ENCODE measurements around the gene MAPT.

The MAPT gene

DNA sequence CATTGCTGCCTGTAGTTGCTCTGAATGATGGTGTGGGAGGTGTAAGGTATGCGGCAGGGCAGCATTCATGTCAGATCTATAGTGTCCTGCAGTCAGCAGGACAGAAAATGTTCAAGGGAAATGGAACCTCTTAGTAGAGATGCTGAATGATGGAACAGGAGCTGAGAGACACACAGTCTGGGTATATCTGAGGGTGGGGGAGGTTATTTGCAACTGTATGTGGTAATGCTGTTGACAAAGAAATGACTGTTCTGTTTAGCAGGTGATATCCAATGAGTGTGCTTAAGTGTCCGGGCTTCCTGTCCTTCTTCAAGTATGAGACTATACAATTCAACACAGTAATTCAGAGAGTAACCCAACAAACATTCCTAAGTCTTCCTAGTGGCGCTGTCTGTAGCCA is 151.3 kb downstream of the MAPT start:
- Histone ChIP-seq H3K9ac (ENCODE audit: low read depth, low read length) (no peak overlapping the region), H3K27me3 (ENCODE audit: insufficient read depth, low read length) (no peaks in the 10 kb centered on the region), H3K4me1 (ENCODE audit: insufficient read depth, low read length) (peaks cover 9% of the 10 kb centered on the region; the same call in 1 of the 2 replicates), H3K4me3 (ENCODE audit: low read length) (no peak overlapping the region), H3K27ac (ENCODE audit: low read depth, low read length) (no peak overlapping the region), H3K36me3 (ENCODE audit: insufficient read depth, low read length) (peaks cover 90% of the 10 kb centered on the region), H3K9me3 (ENCODE audit: insufficient read depth, low read depth, low read length) (no peaks in the 10 kb centered on the region)
- WGBS = 98% methylated on average over 3 of the region's 3 CpGs

DNA sequence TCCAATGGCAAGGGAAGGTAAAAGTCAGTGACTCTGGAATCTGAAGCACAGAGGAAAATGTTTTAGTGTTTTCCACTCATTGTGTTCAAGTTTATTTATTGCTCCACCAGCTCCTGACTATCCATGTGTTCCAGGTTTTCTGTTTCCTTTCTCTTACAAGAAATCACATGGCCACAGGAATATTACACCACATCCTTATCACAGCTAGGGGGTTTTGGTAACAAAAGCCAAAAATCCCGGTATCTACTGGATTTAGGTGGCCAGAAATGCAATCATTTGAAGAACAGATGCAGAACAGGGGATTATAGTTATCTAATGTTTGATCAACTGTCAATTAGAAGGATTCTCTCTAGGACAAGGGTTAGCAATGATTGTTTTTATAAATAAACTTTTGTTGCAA is 152.6 kb downstream of the MAPT start:
- Histone ChIP-seq H3K27ac (ENCODE audit: low read depth, low read length) (no peak overlapping the region), H3K9me3 (ENCODE audit: insufficient read depth, low read depth, low read length) (no peaks in the 10 kb centered on the region), H3K4me1 (ENCODE audit: insufficient read depth, low read length) (peaks cover 9% of the 10 kb centered on the region; the same call in 1 of the 2 replicates), H3K27me3 (ENCODE audit: insufficient read depth, low read length) (no peaks in the 10 kb centered on the region), H3K4me3 (ENCODE audit: low read length) (no peak overlapping the region), H3K36me3 (ENCODE audit: insufficient read depth, low read length) (peaks cover 90% of the 10 kb centered on the region), H3K9ac (ENCODE audit: low read depth, low read length) (no peak overlapping the region)
- 93% methylated on average over 1 of the region's 1 CpG for WGBS

DNA sequence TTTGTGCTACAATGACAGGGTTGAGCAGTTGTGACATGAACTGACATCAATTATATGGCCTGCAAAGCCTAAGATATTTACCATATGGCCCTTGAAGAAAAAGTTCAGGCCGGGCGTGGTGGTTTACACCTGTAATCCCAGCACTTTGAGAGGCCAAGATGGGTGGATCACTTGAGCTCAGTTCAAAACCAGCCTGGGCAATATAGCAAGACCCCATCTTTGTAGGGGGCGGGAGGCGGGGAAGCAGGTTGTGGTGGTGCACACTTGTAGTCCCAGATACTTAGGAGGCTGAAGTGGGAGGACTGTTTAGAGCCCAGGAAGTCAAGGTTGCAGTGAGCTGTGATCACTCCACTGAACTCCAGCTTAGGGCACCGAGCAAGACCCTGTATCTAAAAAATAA is 153.0 kb downstream of the MAPT start:
- Histone ChIP-seq H3K9ac (ENCODE audit: low read depth, low read length) (no peak overlapping the region), H3K27me3 (ENCODE audit: insufficient read depth, low read length) (no peaks in the 10 kb centered on the region), H3K9me3 (ENCODE audit: insufficient read depth, low read depth, low read length) (no peaks in the 10 kb centered on the region), H3K27ac (ENCODE audit: low read depth, low read length) (no peak overlapping the region), H3K36me3 (ENCODE audit: insufficient read depth, low read length) (peaks cover 89% of the 10 kb centered on the region), H3K4me3 (ENCODE audit: low read length) (no peak overlapping the region), H3K4me1 (ENCODE audit: insufficient read depth, low read length) (peaks cover 9% of the 10 kb centered on the region; the same call in 1 of the 2 replicates)
- 94% methylated on average over 4 of the region's 5 CpGs for WGBS

DNA sequence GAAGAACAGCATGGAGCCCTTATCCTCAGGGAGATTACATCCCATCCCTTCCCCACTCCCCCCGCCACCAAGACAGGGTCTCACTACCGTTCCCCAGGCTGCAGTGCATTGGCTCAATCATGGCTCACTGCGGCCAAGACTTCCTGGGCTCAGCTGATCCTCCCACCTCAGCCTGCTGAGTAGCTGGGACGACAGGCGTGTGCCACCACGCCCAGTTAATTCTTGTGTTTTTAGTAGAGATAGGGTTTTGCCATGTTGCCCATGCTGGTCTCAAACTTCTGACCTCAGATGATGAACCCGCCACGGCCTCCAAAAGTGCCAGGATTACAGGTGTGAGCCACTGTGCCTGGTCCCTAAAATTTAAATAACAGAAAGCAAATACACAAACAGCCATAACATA is 153.5 kb downstream of the MAPT start:
- 96% methylated on average over 8 of the region's 8 CpGs for WGBS
- Histone ChIP-seq H3K27me3 (ENCODE audit: insufficient read depth, low read length) (no peaks in the 10 kb centered on the region), H3K4me1 (ENCODE audit: insufficient read depth, low read length) (peaks cover 9% of the 10 kb centered on the region; the same call in 1 of the 2 replicates), H3K4me3 (ENCODE audit: low read length) (no peak overlapping the region), H3K9me3 (ENCODE audit: insufficient read depth, low read depth, low read length) (no peaks in the 10 kb centered on the region), H3K36me3 (ENCODE audit: insufficient read depth, low read length) (peaks cover 86% of the 10 kb centered on the region), H3K27ac (ENCODE audit: low read depth, low read length) (no peak overlapping the region), H3K9ac (ENCODE audit: low read depth, low read length) (no peak overlapping the region)

DNA sequence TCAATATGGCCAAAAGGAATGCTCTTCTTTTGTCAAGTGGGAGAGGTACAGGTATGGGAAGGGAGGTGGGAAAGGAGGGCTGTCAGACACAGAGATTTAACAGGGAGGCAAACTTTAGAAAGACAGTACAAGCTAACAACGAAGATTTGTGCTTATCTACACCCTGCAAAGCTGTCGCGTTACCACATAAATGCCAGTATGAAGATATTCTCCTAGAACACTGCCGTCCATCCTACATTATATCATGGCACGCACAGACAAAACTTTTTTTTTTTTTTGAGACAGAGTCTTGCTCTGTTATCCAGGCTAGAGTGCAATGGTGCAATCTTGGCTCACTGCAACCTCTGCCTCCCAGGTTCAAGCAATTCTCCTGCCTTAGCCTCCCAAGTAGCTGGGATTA is 155.3 kb downstream of the MAPT start:
- 99% methylated on average over 5 of the region's 5 CpGs for WGBS
- H3K27me3 ChIP-seq (ENCODE audit: insufficient read depth, low read length) = no peaks in the 10 kb centered on the region
- H3K36me3 ChIP-seq (ENCODE audit: insufficient read depth, low read length) = peaks cover 82% of the 10 kb centered on the region

DNA sequence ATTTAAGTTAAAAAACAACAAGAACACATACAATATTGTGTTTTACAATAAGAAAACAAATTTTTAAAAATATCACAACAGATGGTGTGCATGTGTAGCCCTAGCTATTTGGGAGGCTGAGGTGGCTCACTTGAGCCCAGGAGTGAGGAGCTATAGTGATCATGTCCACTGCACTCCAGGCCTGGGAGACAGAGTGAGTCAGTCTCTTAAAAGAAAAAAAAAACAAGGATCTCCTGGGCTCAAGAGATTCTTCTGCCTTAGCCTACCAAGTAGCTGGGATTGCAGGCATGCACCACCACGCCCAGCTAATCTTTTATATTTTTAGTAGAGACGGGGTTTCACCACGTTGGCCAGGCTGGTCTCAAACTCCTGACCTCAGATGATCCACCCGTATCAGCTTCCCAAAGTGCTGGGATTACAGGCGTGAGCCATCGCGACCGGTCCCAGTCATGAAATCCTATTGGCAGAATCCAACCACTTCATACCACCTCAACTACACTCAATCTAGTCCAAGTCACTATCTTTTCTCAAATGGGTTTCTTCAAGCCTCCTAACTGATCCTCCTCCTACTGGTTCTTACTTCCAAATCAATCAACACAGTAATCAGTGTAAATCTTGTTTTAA is 159.7 kb downstream of the MAPT start:
- no peak overlapping the region for H3K4me3 ChIP-seq (ENCODE audit: low read length)
- H3K4me1 ChIP-seq (ENCODE audit: insufficient read depth, low read length) = peaks cover 21% of the 10 kb centered on the region
- no peak overlapping the region for H3K9ac ChIP-seq (ENCODE audit: low read depth, low read length)
- WGBS = 96% methylated on average over 8 of the region's 8 CpGs
- peaks cover 51% of the 10 kb centered on the region for H3K36me3 ChIP-seq (ENCODE audit: insufficient read depth, low read length)
- no peaks in the 10 kb centered on the region for H3K9me3 ChIP-seq (ENCODE audit: insufficient read depth, low read depth, low read length)
- no peaks in the 10 kb centered on the region for H3K27me3 ChIP-seq (ENCODE audit: insufficient read depth, low read length)
- no peak overlapping the region for H3K27ac ChIP-seq (ENCODE audit: low read depth, low read length)

More for the DNA sequence above, 155.3 kb downstream of the MAPT start:
- peaks cover under 1% of the 10 kb centered on the region; the same call in 1 of the 2 replicates for H3K4me1 ChIP-seq (ENCODE audit: insufficient read depth, low read length)
- H3K27ac ChIP-seq (ENCODE audit: low read depth, low read length) = no peak overlapping the region
- no peaks in the 10 kb centered on the region for H3K9me3 ChIP-seq (ENCODE audit: insufficient read depth, low read depth, low read length)
- no peak overlapping the region for H3K4me3 ChIP-seq (ENCODE audit: low read length)
- H3K9ac ChIP-seq (ENCODE audit: low read depth, low read length) = no peak overlapping the region

DNA sequence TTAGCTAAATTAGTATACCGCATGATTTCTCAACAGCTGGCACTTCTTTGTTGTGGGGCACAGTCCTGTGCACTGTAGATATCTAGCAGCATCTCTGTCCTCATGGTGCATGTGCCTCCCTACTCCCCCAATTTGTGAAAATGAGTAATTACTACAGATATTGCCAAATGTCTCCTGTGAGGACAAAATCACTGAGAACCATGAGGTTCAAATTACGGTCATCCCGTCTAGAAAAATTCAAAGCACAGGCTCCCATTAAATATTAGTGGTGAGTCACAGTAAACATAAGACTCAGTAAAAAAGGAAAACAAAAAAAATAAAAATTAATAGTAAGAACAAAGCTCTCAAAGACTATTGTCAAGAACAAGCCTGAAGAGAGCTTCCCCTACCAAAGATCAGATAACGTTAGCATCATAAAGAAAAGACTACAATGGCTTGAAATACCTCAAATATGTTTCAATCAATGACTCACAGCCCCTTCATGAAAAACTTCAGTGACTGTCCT is 162.5 kb downstream of the MAPT start:
- Histone ChIP-seq H3K4me1 (ENCODE audit: insufficient read depth, low read length) (peaks cover 21% of the 10 kb centered on the region), H3K36me3 (ENCODE audit: insufficient read depth, low read length) (peaks cover 46% of the 10 kb centered on the region), H3K27ac (ENCODE audit: low read depth, low read length) (peak overlapping the region; percentile 55), H3K9me3 (ENCODE audit: insufficient read depth, low read depth, low read length) (no peaks in the 10 kb centered on the region), H3K9ac (ENCODE audit: low read depth, low read length) (peak overlapping the region; percentile 18; the same call in 1 of the 2 replicates), H3K4me3 (ENCODE audit: low read length) (no peak overlapping the region), H3K27me3 (ENCODE audit: insufficient read depth, low read length) (no peaks in the 10 kb centered on the region)
- 81% methylated on average over 2 of the region's 4 CpGs for WGBS

DNA sequence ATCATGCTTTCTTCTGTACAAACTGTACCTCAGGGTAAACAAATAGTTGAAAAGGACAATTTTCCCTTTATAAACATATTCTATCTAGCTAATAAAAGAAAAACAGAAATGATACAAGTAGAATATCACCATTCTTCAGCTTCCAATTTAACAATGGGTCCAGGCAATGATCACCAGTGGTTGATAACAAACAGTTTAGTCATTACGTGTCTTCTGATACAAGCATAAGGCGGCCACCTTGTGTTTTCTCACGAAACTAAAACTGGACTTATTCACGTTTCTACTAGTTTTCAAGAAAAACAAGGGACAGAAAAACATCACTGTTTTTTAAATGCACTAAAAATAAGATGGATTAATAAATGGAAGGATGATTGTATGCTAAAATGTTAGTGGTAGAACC is 163.0 kb downstream of the MAPT start:
- H3K9ac ChIP-seq (ENCODE audit: low read depth, low read length) = no peak overlapping the region
- H3K4me3 ChIP-seq (ENCODE audit: low read length) = no peak overlapping the region
- H3K9me3 ChIP-seq (ENCODE audit: insufficient read depth, low read depth, low read length) = no peaks in the 10 kb centered on the region
- H3K27me3 ChIP-seq (ENCODE audit: insufficient read depth, low read length) = no peaks in the 10 kb centered on the region
- 92% methylated on average over 4 of the region's 4 CpGs for WGBS
- peak overlapping the region; percentile 52 for H3K27ac ChIP-seq (ENCODE audit: low read depth, low read length)
- peaks cover 21% of the 10 kb centered on the region for H3K4me1 ChIP-seq (ENCODE audit: insufficient read depth, low read length)
- peaks cover 42% of the 10 kb centered on the region for H3K36me3 ChIP-seq (ENCODE audit: insufficient read depth, low read length)

DNA sequence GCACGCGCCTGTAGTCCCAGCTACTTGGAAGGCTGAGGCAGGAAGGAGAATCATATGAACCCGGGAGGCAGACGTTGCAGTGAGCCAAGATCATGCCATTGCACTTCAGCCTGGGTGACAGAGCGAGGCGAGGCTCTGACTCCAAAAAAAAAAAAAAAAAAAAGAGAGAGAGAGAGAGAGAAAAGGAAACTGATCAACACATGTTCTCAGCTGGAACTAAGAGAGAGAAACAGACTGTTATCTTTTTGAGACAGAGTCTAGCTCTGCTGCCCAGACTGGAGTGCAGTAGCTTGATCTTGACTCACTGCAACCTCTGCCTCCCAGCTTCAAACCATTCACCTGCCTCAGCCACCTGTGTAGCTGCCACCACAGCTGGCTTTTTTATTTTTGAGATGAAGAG is 165.1 kb downstream of the MAPT start:
- peaks cover 46% of the 10 kb centered on the region for H3K36me3 ChIP-seq (ENCODE audit: insufficient read depth, low read length)
- no peaks in the 10 kb centered on the region for H3K9me3 ChIP-seq (ENCODE audit: insufficient read depth, low read depth, low read length)
- H3K4me3 ChIP-seq (ENCODE audit: low read length) = no peak overlapping the region
- peaks cover 21% of the 10 kb centered on the region for H3K4me1 ChIP-seq (ENCODE audit: insufficient read depth, low read length)
- H3K27ac ChIP-seq (ENCODE audit: low read depth, low read length) = no peak overlapping the region
- H3K9ac ChIP-seq (ENCODE audit: low read depth, low read length) = no peak overlapping the region
- 95% methylated on average over 6 of the region's 6 CpGs for WGBS
- H3K27me3 ChIP-seq (ENCODE audit: insufficient read depth, low read length) = no peaks in the 10 kb centered on the region

DNA sequence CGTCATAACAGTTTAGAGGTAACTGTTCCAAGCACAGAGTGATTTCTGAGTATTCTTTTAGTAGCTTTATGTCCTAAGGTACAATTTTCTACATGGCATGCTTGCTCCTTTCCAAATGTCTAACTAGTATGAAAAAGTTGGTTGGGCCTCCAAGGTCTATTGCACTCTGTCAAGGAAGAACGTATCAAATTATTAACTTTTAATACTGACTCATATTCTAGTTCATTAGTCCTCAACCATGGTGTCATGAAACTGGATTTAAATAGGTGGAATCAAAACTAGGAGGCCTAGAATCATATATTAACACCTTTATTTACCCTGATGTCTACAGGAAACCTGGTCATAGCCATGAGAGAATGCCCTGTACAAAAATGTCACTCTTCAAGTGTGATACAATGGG is 166.1 kb downstream of the MAPT start:
- H3K9ac ChIP-seq (ENCODE audit: low read depth, low read length) = no peak overlapping the region
- H3K9me3 ChIP-seq (ENCODE audit: insufficient read depth, low read depth, low read length) = no peaks in the 10 kb centered on the region
- no peaks in the 10 kb centered on the region for H3K27me3 ChIP-seq (ENCODE audit: insufficient read depth, low read length)
- no peak overlapping the region for H3K4me3 ChIP-seq (ENCODE audit: low read length)
- WGBS = 100% methylated on average over 2 of the region's 2 CpGs
- H3K4me1 ChIP-seq (ENCODE audit: insufficient read depth, low read length) = peaks cover 21% of the 10 kb centered on the region
- H3K36me3 ChIP-seq (ENCODE audit: insufficient read depth, low read length) = peaks cover 52% of the 10 kb centered on the region
- no peak overlapping the region for H3K27ac ChIP-seq (ENCODE audit: low read depth, low read length)

DNA sequence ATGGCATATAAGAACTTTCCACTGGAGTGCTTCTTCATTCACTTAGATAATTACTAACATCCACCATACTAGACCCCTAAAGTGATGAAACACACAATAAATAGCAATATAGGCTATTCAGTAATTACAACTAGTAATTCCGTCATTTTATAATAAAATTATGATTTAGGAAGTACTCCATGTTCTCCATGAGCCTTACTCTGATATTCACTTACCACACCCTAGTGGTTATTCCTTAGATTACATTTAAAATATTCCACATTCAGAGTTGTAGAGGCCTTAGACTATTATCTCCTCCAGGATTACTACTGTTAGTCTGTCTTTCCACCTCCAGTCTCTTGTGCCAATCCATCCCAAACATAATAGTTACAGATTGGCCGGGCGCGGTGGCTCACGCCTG is 167.1 kb downstream of the MAPT start:
- no peaks in the 10 kb centered on the region for H3K27me3 ChIP-seq (ENCODE audit: insufficient read depth, low read length)
- WGBS = 95% methylated on average over 5 of the region's 5 CpGs
- H3K27ac ChIP-seq (ENCODE audit: low read depth, low read length) = no peak overlapping the region
- peaks cover 57% of the 10 kb centered on the region for H3K36me3 ChIP-seq (ENCODE audit: insufficient read depth, low read length)
- no peak overlapping the region for H3K9ac ChIP-seq (ENCODE audit: low read depth, low read length)
- H3K4me3 ChIP-seq (ENCODE audit: low read length) = no peak overlapping the region
- H3K4me1 ChIP-seq (ENCODE audit: insufficient read depth, low read length) = peaks cover 21% of the 10 kb centered on the region
- H3K9me3 ChIP-seq (ENCODE audit: insufficient read depth, low read depth, low read length) = no peaks in the 10 kb centered on the region

DNA sequence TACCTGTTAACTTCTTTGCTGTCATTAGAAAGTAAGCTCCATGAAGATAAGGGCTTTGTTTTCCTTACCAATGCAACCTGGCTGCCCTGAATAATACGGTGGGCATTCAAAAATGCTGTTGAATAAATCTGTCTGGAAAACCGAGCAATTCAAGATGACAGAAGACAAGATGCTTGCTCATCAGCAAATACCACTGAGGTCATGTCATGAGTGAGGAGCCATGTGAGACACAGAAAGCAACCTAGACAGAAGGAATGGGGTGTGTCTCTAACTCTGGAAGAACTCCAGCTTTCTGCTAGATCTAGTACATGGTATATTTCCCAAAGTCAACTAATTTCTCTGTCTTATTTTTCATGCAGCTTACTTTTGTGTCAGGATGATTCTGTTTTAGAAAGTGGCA is 168.9 kb downstream of the MAPT start:
- Histone ChIP-seq H3K36me3 (ENCODE audit: insufficient read depth, low read length) (peaks cover 71% of the 10 kb centered on the region), H3K27ac (ENCODE audit: low read depth, low read length) (no peak overlapping the region), H3K4me3 (ENCODE audit: low read length) (no peak overlapping the region), H3K4me1 (ENCODE audit: insufficient read depth, low read length) (peaks cover 4% of the 10 kb centered on the region), H3K27me3 (ENCODE audit: insufficient read depth, low read length) (no peaks in the 10 kb centered on the region), H3K9me3 (ENCODE audit: insufficient read depth, low read depth, low read length) (no peaks in the 10 kb centered on the region), H3K9ac (ENCODE audit: low read depth, low read length) (no peak overlapping the region)
- 70% methylated on average over 2 of the region's 2 CpGs for WGBS

All from HUES64 (cell line).